K562 (cell line): Measurements from ENCODE around the gene TMC4.

ENCODE experiments used
- EZH2 ChIP-seq: IDR thresholded peaks from 2 replicates; pipeline ENCODE4 v1.6.1; 2012; ENCODE audit warnings: low read depth, mild to moderate bottlenecking, inconsistent platforms, low read length, borderline replicate concordance
- JUNB ChIP-seq: fragments of 450-650 bp; formaldehyde crosslinking; conservative IDR thresholded peaks from 2 replicates; pipeline ENCODE4 v1.4.0; 2020; ENCODE audit warnings: mild to moderate bottlenecking
- JUND ChIP-seq, 2 experiments: IDR thresholded peaks; 2 replicates in 1 of 2; 3 replicates in 1 of 2; pipeline ENCODE4 v1.6.1; 2011; ENCODE audit warnings: borderline replicate concordance in 2 of 2, low read depth in 2 of 2, low read length in 2 of 2, improper control_type of control experiment in 1 of 2, missing biosample characterization in 1 of 2, missing genetic modification characterization in 1 of 2, missing genetic modification reagents in 1 of 2
- PCBP1 ChIP-seq: fragments of 200-400 bp; formaldehyde crosslinking; IDR thresholded peaks from 2 replicates; pipeline ENCODE4 v1.6.1; 2018; ENCODE audit warnings: mild to moderate bottlenecking, low read depth, low read length; ENCODE audit not compliant: poor library complexity, severe bottlenecking
- SMARCB1 ChIP-seq: IDR thresholded peaks from 2 replicates; pipeline ENCODE4 v1.6.1; 2011; ENCODE audit warnings: improper control_type of control experiment, low read depth; ENCODE audit not compliant: insufficient read length
- ZBTB17 ChIP-seq: fragments of 450-650 bp; formaldehyde crosslinking; IDR thresholded peaks from 2 replicates; pipeline ENCODE4 v1.4.0; 2020; ENCODE audit warnings: mild to moderate bottlenecking
- ZNF143 ChIP-seq: sonication (generic); formaldehyde crosslinking; IDR thresholded peaks from 2 replicates; pipeline ENCODE4 v1.9.0; 2022; ENCODE audit warnings: mild to moderate bottlenecking, missing genetic modification reagents
- TF ChIP-seq, protein P1 (sequence below), 2 experiments: IDR thresholded peaks; 2 replicates each; pipeline ENCODE4 v1.6.1; 2011; ENCODE audit warnings: borderline replicate concordance in 1 of 2, control low read depth in 1 of 2, low read depth in 1 of 2, low read length in 1 of 2, mild to moderate bottlenecking in 1 of 2, mixed read lengths in 1 of 2, moderate library complexity in 1 of 2; ENCODE audit not compliant: insufficient read depth in 1 of 2, insufficient read length in 1 of 2, poor library complexity in 1 of 2, severe bottlenecking in 1 of 2; ENCODE audit errors: extremely low read depth in 1 of 2
- TF ChIP-seq, protein P2 (sequence below), 3 experiments: IDR thresholded peaks in 2 of 3; conservative IDR thresholded peaks in 1 of 3; 2 replicates each; pipeline ENCODE4 v1.5.1; 2011 to 2012; ENCODE audit warnings: low read length in 3 of 3, mild to moderate bottlenecking in 3 of 3, control low read depth in 2 of 3, improper control_type of control experiment in 1 of 3, inconsistent platforms in 1 of 3, low read depth in 1 of 3, mixed read lengths in 1 of 3, moderate library complexity in 1 of 3; ENCODE audit not compliant: insufficient read depth in 2 of 3
- TF ChIP-seq, protein P3 (sequence below): sonication (generic); formaldehyde crosslinking; IDR thresholded peaks from 2 replicates; pipeline ENCODE4 v1.9.0; 2022; ENCODE audit warnings: mild to moderate bottlenecking, missing genetic modification reagents
- TF ChIP-seq, protein P4 (sequence below): fragments of 250-450 bp; sonication (Bioruptor Pico); IDR thresholded peaks from 2 replicates; pipeline ENCODE4 v1.4.0; 2020; ENCODE audit warnings: mild to moderate bottlenecking
- TF ChIP-seq, protein P5 (sequence below): sonication (generic); formaldehyde crosslinking; IDR thresholded peaks from 2 replicates; pipeline ENCODE4 v1.8.1; 2023; ENCODE audit warnings: mild to moderate bottlenecking, missing genetic modification reagents

DNA sequence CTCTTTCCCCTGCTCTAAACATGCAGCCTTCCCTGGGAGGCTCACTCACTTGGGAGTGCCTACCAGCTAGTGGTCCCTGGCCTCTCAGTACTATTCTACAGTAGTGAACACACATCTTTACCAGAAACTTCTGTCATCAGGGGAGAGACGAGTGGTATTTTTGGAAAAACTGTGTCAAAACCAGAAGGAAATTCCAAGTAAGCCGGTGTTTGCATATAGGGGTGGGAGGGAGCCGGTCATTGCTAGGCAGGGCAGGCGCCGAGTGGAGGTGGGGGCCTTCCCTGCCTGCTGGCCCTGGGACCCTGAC lies 34.7 kb upstream of the TMC4 start:
- TF ChIP-seq, protein P1, sequence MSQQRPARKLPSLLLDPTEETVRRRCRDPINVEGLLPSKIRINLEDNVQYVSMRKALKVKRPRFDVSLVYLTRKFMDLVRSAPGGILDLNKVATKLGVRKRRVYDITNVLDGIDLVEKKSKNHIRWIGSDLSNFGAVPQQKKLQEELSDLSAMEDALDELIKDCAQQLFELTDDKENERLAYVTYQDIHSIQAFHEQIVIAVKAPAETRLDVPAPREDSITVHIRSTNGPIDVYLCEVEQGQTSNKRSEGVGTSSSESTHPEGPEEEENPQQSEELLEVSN (IDR thresholded peaks at IDR 0.05; ENCODE audit: borderline replicate concordance in 1 of 2, extremely low read depth in 1 of 2, insufficient read depth in 1 of 2, insufficient read length in 1 of 2, low read depth in 1 of 2, low read length in 1 of 2, poor library complexity in 1 of 2, severe bottlenecking in 1 of 2), result no peak
- TF ChIP-seq JUNB, result no peak
- TF ChIP-seq EZH2, result no peak
- TF ChIP-seq, protein P2, sequence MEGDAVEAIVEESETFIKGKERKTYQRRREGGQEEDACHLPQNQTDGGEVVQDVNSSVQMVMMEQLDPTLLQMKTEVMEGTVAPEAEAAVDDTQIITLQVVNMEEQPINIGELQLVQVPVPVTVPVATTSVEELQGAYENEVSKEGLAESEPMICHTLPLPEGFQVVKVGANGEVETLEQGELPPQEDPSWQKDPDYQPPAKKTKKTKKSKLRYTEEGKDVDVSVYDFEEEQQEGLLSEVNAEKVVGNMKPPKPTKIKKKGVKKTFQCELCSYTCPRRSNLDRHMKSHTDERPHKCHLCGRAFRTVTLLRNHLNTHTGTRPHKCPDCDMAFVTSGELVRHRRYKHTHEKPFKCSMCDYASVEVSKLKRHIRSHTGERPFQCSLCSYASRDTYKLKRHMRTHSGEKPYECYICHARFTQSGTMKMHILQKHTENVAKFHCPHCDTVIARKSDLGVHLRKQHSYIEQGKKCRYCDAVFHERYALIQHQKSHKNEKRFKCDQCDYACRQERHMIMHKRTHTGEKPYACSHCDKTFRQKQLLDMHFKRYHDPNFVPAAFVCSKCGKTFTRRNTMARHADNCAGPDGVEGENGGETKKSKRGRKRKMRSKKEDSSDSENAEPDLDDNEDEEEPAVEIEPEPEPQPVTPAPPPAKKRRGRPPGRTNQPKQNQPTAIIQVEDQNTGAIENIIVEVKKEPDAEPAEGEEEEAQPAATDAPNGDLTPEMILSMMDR (IDR thresholded peaks at IDR 0.05 in 2 of 3, conservative IDR thresholded peaks at IDR 0.05 in 1 of 3; ENCODE audit: insufficient read depth in 2 of 3, low read depth in 1 of 3, low read length in 3 of 3), result no peak
- TF ChIP-seq, protein P3, sequence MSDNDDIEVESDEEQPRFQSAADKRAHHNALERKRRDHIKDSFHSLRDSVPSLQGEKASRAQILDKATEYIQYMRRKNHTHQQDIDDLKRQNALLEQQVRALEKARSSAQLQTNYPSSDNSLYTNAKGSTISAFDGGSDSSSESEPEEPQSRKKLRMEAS, result no peak
- TF ChIP-seq PCBP1, result no peak
- TF ChIP-seq, protein P4, sequence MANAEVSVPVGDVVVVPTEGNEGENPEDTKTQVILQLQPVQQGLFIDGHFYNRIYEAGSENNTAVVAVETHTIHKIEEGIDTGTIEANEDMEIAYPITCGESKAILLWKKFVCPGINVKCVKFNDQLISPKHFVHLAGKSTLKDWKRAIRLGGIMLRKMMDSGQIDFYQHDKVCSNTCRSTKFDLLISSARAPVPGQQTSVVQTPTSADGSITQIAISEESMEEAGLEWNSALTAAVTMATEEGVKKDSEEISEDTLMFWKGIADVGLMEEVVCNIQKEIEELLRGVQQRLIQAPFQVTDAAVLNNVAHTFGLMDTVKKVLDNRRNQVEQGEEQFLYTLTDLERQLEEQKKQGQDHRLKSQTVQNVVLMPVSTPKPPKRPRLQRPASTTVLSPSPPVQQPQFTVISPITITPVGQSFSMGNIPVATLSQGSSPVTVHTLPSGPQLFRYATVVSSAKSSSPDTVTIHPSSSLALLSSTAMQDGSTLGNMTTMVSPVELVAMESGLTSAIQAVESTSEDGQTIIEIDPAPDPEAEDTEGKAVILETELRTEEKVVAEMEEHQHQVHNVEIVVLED (CRISPR knock-in tag), result no peak
- no peak for TF ChIP-seq ZBTB17
- TF ChIP-seq, protein P5, sequence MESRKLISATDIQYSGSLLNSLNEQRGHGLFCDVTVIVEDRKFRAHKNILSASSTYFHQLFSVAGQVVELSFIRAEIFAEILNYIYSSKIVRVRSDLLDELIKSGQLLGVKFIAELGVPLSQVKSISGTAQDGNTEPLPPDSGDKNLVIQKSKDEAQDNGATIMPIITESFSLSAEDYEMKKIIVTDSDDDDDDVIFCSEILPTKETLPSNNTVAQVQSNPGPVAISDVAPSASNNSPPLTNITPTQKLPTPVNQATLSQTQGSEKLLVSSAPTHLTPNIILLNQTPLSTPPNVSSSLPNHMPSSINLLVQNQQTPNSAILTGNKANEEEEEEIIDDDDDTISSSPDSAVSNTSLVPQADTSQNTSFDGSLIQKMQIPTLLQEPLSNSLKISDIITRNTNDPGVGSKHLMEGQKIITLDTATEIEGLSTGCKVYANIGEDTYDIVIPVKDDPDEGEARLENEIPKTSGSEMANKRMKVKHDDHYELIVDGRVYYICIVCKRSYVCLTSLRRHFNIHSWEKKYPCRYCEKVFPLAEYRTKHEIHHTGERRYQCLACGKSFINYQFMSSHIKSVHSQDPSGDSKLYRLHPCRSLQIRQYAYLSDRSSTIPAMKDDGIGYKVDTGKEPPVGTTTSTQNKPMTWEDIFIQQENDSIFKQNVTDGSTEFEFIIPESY, result no peak
- no peak for TF ChIP-seq ZNF143
- no peak for TF ChIP-seq SMARCB1
- TF ChIP-seq JUND (IDR thresholded peaks at IDR 0.05; ENCODE audit: borderline replicate concordance, low read depth, low read length), result no peak
- no peak for TF ChIP-seq JUND (tag; IDR thresholded peaks at IDR 0.05; ENCODE audit: borderline replicate concordance, low read depth, low read length)
